AG04449 (cell line): ENCODE measurements around the gene HRH3.

Experiments
- CTCF ChIA-PET: fragments of 350-600 bp; formaldehyde crosslinking; extraction: SDS; loops from one replicate; lab custom pipeline; 2021; ENCODE audit warnings: antibody characterized with exemption; lab: Yijun Ruan, JAX
- POLR2A ChIA-PET: fragments of 400-600, 350-600 bp; formaldehyde crosslinking; extraction: SDS; loops from one replicate; lab custom pipeline; 2020; ENCODE audit warnings: antibody characterized with exemption, inconsistent platforms; lab: Yijun Ruan, JAX
- DNase-seq: peaks from one replicate; pipeline ENCODE4 v3.0.0-alpha.2; 2010; ENCODE audit warnings: low read depth, low spot score
- H3K4me3 ChIP-seq: 2 replicates; pipeline ENCODE4 v1.5.1; 2011; ENCODE audit warnings: low read depth, mild to moderate bottlenecking, control low read depth, low read length
- TF ChIP-seq, protein P1 (sequence below): IDR thresholded peaks from one replicate; pipeline ENCODE4 v1.5.1; 2011; ENCODE audit warnings: mild to moderate bottlenecking, moderate library complexity, low read length, control low read depth, inconsistent platforms; ENCODE audit not compliant: insufficient read depth; ENCODE audit errors: missing control alignments

HRH3 gene

DNA sequence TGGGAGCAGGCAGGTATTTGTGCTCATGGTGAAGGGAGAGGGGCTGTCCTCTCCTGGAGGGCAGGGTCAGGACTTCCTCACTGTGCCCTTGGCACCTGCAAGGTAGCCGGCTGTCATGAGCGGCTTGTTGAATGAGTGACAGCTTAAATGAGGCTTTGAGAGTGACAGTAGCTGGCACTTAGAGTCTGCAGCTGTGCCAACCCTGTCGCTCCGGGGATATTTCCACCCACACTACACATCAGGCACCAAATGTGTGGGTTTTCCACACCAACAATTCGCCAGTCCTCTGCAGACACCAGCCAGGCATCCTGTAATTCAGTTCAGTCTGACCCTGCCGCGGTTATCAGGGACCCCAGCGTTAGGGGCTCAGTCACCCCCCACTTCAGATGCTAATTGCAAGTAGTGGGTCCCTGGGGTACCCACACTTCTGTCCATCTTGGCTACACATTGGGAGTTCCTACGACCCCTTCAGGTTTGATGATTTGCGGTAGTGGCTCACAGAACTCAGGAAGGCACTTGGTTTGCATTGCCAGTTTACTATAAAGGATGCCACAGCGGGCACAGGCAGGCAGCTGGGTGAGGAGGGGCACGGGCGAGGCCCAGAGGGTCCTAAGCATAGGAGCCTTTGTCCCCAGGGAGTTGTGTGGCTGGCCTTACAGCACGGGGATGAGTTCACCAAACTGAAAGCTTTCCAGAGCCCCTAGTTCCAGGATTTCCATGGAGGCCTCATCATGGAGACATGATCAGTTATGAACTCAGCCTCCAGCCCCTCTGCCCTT, 28.1 kb downstream of the HRH3 start:
- no peak for DNase-seq
- ChIA-PET CTCF (no interaction called here), POLR2A (no interaction called here)
- TF ChIP-seq, protein P1, sequence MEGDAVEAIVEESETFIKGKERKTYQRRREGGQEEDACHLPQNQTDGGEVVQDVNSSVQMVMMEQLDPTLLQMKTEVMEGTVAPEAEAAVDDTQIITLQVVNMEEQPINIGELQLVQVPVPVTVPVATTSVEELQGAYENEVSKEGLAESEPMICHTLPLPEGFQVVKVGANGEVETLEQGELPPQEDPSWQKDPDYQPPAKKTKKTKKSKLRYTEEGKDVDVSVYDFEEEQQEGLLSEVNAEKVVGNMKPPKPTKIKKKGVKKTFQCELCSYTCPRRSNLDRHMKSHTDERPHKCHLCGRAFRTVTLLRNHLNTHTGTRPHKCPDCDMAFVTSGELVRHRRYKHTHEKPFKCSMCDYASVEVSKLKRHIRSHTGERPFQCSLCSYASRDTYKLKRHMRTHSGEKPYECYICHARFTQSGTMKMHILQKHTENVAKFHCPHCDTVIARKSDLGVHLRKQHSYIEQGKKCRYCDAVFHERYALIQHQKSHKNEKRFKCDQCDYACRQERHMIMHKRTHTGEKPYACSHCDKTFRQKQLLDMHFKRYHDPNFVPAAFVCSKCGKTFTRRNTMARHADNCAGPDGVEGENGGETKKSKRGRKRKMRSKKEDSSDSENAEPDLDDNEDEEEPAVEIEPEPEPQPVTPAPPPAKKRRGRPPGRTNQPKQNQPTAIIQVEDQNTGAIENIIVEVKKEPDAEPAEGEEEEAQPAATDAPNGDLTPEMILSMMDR: no peak
- no peak overlapping the region for H3K4me3 ChIP-seq

DNA sequence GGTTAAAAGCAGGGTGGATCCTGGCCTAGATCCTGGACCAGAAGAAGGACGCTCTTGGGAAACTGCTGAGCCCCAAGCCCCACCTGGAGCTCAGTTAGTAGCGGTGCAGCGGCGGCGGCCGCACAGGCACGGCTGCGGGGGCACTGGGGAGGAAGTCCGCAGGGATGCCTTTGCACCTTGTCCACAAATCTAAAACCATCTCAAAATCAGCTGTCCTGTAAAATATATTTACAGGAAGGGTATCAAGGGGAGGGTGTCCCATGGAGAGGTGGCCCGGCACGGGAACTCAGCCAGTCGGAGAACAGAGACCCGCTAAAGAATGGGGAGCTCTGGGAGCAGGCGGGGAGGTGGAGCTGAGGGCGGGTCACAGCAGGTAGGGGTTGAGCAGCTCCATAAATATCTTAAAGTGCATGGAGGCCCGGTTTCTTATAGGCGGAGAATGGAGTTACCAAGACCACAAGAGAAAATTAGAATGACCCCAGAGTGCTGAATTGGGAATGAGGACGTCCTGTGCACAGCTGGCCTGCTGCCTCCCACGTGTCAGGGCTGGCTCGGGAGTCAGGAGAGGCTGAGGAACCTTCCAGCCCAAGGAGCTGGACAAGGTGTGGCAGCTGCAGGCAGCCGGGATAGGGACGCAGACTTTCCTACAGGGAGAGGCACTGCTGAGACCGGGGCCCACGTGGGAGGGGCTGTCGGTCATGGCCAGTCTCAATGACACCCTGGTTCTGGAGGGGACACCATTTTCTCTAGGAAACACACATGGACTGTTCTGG, 29.3 kb downstream of the HRH3 start:
- no peak for DNase-seq
- TF ChIP-seq, protein P1: no peak
- ChIA-PET CTCF (no interaction called here), POLR2A (no interaction called here)
- no peak overlapping the region for H3K4me3 ChIP-seq

DNA sequence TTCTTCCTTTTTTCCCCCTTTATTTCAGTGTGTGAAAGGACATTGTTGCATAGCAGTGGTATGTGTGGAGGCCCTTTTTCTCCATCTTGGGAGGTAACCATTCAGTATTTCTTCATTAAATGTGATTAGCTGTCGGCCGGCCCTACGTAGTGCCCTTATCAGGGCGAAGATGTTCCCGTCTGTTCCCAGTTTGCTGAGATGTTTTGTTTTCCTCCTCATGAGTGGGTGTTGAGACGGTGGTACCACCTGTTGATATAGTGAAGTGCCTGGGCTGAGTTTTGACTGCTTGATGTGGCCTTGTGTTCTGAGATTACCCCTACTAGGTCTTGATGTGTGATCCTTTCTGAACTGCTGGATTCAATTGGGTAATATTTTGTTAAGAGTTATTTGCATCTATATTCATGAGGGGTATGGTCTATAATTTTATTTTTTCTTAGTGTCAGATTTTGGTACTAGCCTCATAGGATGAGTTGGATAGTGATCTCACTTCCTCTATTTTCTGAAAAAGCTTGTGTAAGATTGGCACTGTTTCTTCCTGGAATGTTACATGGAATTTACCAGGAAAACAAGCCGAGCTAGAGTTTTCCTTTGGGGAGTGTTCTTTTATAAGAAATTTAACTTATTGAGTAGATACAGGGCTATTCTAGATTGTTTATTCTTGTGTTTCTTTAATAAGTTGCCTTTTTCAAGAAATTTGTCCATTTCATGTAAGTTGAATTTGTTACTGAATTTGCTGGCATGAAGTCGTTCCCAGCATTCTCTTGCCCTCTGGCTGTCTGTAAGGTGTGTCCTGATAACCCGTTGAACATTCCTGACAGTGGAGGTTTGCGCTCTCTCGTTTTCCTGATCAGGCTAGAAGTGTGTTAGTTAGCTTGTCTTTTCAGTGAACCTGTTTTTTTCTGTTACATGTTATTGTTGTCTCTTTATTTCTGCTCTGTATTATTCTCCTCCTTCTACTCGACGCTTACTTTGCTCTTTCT, 32.9 kb downstream of the HRH3 start:
- ChIA-PET CTCF (interaction anchor here (1.1 to 1.5 kb wide), 2 partner anchors 30 to 53 kb away, joined by 3 read pairs; no protein-coding TSS in a partner anchor), POLR2A (no interaction called here)
- TF ChIP-seq, protein P1: no peak
- no peak for DNase-seq
- H3K4me3 ChIP-seq: no peak overlapping the region

- ChIA-PET CTCF (no interaction called here), POLR2A (no interaction called here)
- H3K4me3 ChIP-seq: no peak overlapping the region
- DNase-seq: no peak
- TF ChIP-seq, protein P1: no peak
Observed at GRCh38 chr20:62186096-62186426, 34.0 kb downstream of the HRH3 start.

DNA sequence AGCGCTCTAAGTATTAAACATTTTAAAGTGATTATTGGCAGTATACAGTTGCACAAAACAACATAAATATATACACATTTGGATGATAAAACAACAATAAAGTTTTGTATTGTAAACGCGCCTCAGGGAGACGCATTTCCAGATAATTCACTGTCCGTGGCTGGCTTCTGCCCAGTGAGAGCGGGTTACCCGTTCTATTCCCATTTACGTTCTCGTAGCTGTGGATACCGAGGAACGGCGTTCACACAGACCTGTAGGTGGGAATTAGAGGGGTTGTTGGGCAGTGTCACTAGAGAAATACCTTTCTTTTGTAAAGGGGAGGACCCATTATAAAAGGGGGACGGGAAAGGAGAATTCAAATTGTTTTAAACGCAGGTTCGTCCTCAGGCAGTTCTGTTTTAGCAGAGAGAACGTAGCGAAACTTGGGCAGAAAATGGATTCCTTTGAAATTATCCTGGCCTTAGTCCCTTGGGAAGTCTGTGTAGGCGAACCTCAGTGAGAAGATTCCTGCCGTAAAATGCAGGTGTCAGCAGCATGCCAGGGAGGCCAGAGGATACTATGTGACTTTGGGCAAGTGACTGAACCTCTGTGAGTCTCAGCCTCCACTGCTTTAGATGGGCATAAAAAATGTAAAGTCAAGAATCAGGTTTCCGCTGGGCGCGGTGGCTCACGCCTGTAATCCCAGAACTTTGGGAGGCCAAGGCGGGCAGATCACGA, 36.5 kb downstream of the HRH3 start:
- ChIA-PET CTCF (no interaction called here), POLR2A (no interaction called here)
- DNase-seq: no peak
- TF ChIP-seq, protein P1: no peak
- H3K4me3 ChIP-seq: peak overlapping the region; percentile 94
